Measurements from ENCODE around the gene PGM3.

DNA sequence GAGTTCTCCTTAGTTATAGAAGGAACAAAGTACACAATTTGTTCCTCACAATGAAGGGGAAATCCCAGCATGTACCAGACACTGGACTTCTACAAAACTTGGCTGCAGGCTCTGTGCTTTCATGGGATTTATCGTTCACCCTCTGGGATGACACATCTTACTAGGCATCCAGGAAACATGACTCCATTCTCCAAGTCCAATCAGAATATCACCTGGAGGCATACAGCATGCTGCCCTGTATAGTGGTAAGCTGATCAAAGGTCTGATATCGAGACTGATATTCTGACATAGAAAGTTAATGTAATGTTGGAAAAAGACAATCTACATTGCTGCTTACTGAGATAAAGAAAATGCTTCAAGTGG is 6.8 kb upstream of the PGM3 start:
- no peak for TF ChIP-seq POLR2A (IDR thresholded peaks at IDR 0.05)
- TF ChIP-seq, protein P1, sequence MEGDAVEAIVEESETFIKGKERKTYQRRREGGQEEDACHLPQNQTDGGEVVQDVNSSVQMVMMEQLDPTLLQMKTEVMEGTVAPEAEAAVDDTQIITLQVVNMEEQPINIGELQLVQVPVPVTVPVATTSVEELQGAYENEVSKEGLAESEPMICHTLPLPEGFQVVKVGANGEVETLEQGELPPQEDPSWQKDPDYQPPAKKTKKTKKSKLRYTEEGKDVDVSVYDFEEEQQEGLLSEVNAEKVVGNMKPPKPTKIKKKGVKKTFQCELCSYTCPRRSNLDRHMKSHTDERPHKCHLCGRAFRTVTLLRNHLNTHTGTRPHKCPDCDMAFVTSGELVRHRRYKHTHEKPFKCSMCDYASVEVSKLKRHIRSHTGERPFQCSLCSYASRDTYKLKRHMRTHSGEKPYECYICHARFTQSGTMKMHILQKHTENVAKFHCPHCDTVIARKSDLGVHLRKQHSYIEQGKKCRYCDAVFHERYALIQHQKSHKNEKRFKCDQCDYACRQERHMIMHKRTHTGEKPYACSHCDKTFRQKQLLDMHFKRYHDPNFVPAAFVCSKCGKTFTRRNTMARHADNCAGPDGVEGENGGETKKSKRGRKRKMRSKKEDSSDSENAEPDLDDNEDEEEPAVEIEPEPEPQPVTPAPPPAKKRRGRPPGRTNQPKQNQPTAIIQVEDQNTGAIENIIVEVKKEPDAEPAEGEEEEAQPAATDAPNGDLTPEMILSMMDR (IDR thresholded peaks at IDR 0.05): no peak

Data from lower leg skin (tissue), 3 donors.